HepG2 (cell line): ENCODE results near the gene TPGS1. TPM values are rescaled to one million over a fixed set of nuclear protein-coding genes. Genes with fewer than 3 reads are reported as not detected.

Experiments
- ARHGAP35 ChIP-seq: sonication (generic); formaldehyde crosslinking; IDR thresholded peaks from 2 replicates; pipeline ENCODE4 v1.9.0; 2022; ENCODE audit warnings: mild to moderate bottlenecking, inconsistent platforms, moderate library complexity, missing genetic modification reagents, borderline replicate concordance
- HES4 ChIP-seq: sonication (generic); formaldehyde crosslinking; IDR thresholded peaks from 2 replicates; pipeline ENCODE4 v1.9.0; 2021; ENCODE audit warnings: mild to moderate bottlenecking, missing genetic modification reagents, borderline replicate concordance
- HNRNPK ChIP-seq: fragments of 200-400 bp; formaldehyde crosslinking; IDR thresholded peaks from 2 replicates; pipeline ENCODE4 v1.6.1; 2018; ENCODE audit warnings: low read length, low read depth, moderate library complexity, mild to moderate bottlenecking; ENCODE audit not compliant: poor library complexity, severe bottlenecking
- NFE2L2 ChIP-seq: fragments of 150-350 bp; IDR thresholded peaks from 2 replicates; pipeline ENCODE4 v1.6.1; 2014; ENCODE audit warnings: low read length
- POLR2AphosphoS2 ChIP-seq: IDR thresholded peaks from 2 replicates; pipeline ENCODE4 v1.6.1; 2011; ENCODE audit warnings: low read depth, low read length, improper control_type of control experiment
- REL ChIP-seq: sonication (generic); formaldehyde crosslinking; conservative IDR thresholded peaks from 2 replicates; pipeline ENCODE4 v1.8.0; 2022; ENCODE audit warnings: mild to moderate bottlenecking, missing genetic modification reagents, moderate library complexity
- RXRB ChIP-seq: IDR thresholded peaks from 2 replicates; pipeline ENCODE4 v1.6.1; 2016; ENCODE audit warnings: borderline replicate concordance, missing genetic modification reagents, missing compliant biosample characterization
- SAP130 ChIP-seq: IDR thresholded peaks from 2 replicates; pipeline ENCODE4 v1.6.1; 2016; ENCODE audit warnings: low read depth
- SNAPC2 ChIP-seq: sonication (generic); formaldehyde crosslinking; IDR thresholded peaks from 2 replicates; pipeline ENCODE4 v1.8.1; 2022; ENCODE audit warnings: mild to moderate bottlenecking, missing genetic modification reagents
- STAT5B ChIP-seq: sonication (generic); formaldehyde crosslinking; IDR thresholded peaks from 2 replicates; pipeline ENCODE4 v1.4.0; 2020; ENCODE audit warnings: missing genetic modification reagents
- TEAD2 ChIP-seq: sonication (generic); formaldehyde crosslinking; IDR thresholded peaks from 2 replicates; pipeline ENCODE4 v1.9.0; 2021; ENCODE audit warnings: missing genetic modification reagents
- ZNF224 ChIP-seq: sonication (generic); formaldehyde crosslinking; IDR thresholded peaks from 2 replicates; pipeline ENCODE4 v1.5.0; 2020; ENCODE audit warnings: mild to moderate bottlenecking, missing genetic modification reagents
- ZNF230 ChIP-seq: sonication (generic); formaldehyde crosslinking; IDR thresholded peaks from 2 replicates; pipeline ENCODE4 v1.4.0; 2020; ENCODE audit warnings: mild to moderate bottlenecking, missing genetic modification reagents
- ZNF326 ChIP-seq: sonication (generic); formaldehyde crosslinking; IDR thresholded peaks from 2 replicates; pipeline ENCODE4 v1.4.0; 2020; ENCODE audit warnings: missing genetic modification reagents, borderline replicate concordance
- ZNF629 ChIP-seq: sonication (generic); formaldehyde crosslinking; conservative IDR thresholded peaks from 2 replicates; pipeline ENCODE4 v1.5.0; 2020; ENCODE audit warnings: missing genetic modification reagents
- ZNF674 ChIP-seq: sonication (generic); formaldehyde crosslinking; IDR thresholded peaks from 2 replicates; pipeline ENCODE4 v1.5.0; 2020; ENCODE audit warnings: low read depth, mild to moderate bottlenecking, missing genetic modification reagents
- ZNF737 ChIP-seq: sonication (generic); formaldehyde crosslinking; IDR thresholded peaks from 2 replicates; pipeline ENCODE4 v1.5.0; 2020; ENCODE audit warnings: missing genetic modification reagents, mild to moderate bottlenecking, borderline replicate concordance
- ZNF841 ChIP-seq: sonication (generic); formaldehyde crosslinking; IDR thresholded peaks from 2 replicates; pipeline ENCODE4 v1.8.1; 2023; ENCODE audit warnings: missing genetic modification reagents, borderline replicate concordance
- ZNF883 ChIP-seq: sonication (generic); formaldehyde crosslinking; IDR thresholded peaks from 2 replicates; pipeline ENCODE4 v1.5.1; 2020; ENCODE audit warnings: mild to moderate bottlenecking, missing genetic modification reagents; ENCODE audit errors: not compliant biosample characterization
- polyA plus RNA-seq, 8 experiments: library from polyadenylated mRNA; depleted of rRNA in 3 of 8; stranded (reverse) in 7 of 8; unstranded in 1 of 8; fragments of >200 nt; fragmentation: Illumina TruSeq in 4 of 8; extraction: Trizol in 4 of 8; gene quantifications; 2 replicates each; pipeline versions ENCODE4 v1.2.1 to v1.2.3, GENCODE V29; 2011 to 2016; ENCODE audit warnings: low read depth in 4 of 8, missing spikeins in 1 of 8, mixed read lengths in 1 of 8; ENCODE audit not compliant: insufficient read depth in 1 of 8
- total RNA-seq, 5 experiments: library from RNA; depleted of rRNA; stranded (reverse); fragments of >200 nt; fragmentation: Illumina TruSeq; extraction: Trizol; gene quantifications; 2 replicates each; pipeline ENCODE4 v1.2.3, GENCODE V29; 2016; ENCODE audit warnings: low read depth in 1 of 5
- TF ChIP-seq, protein P1 (sequence below): sonication (generic); formaldehyde crosslinking; IDR thresholded peaks from 2 replicates; pipeline ENCODE4 v1.5.0; 2020; ENCODE audit warnings: missing genetic modification reagents
- TF ChIP-seq, protein P2 (sequence below): IDR thresholded peaks from 2 replicates; pipeline ENCODE4 v1.6.1; 2016; ENCODE audit warnings: low read depth, borderline replicate concordance
- TF ChIP-seq, protein P3 (sequence below): sonication (generic); formaldehyde crosslinking; conservative IDR thresholded peaks from 2 replicates; pipeline ENCODE4 v1.4.0; 2020; ENCODE audit warnings: mild to moderate bottlenecking, missing genetic modification reagents, moderate library complexity
- TF ChIP-seq, protein P4 (sequence below): IDR thresholded peaks from 2 replicates; pipeline ENCODE4 v1.6.1; 2016

TPGS1 gene
- total and polyA plus RNA-seq, 2 of the 13 experiments (the other 11 are each of a cell fraction or from before 2014, with no cell fraction given): 1.1 to 6.2 TPM

DNA sequence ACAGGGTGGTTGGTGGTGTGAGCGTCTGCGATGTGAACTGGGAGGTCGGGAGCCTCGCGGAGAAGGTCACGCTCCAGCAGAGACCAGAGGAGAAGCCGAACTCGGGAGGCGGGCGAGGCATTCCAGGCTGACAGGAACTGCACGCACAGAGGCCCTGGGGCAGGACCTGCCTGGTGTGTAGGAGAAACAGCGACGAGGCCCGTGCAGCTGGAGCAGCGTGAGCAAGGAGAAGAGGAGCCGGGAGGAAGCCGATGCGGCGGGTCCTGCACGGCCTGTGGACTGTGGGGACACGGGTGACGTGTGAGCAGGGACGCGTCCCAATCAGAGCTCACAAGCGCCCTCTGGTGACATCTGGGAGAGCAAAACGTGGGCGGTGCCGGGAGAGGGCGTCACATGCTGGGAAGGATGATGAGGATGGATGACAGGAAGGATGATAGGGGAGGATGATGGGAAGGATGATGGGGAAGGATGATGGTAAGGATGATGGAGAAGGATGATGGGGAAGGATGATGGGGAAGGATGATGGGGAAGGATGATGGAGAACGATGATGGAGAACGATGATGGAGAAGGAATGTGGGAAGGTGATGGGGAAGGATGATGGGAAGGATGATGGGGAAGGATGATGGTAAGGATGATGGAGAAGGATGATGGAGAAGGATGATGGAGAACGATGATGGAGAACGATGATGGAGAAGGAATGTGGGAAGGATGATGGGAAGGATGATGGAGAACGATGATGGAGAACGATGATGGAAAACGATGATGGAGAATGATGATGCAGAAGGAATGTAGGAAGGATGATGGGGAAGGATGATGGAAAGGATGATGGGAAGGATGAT lies 27.1 kb upstream of the TPGS1 start (continued):
- TF ChIP-seq ZNF841 (CRISPR knock-in tag) (no peak), NFE2L2 (no peak), REL (no peak), ZNF326 (CRISPR knock-in tag) (no peak), ARHGAP35 (CRISPR knock-in tag) (no peak), ZNF737 (no peak), ZNF674 (no peak), SAP130 (CRISPR knock-in tag) (peak; percentile 37; the same call in 1 of the 2 replicates), RXRB (CRISPR knock-in tag) (0 out of 2 replicates have a peak, but pooled peaks have one; percentile 23), STAT5B (no peak), ZNF224 (CRISPR knock-in tag) (no peak), HNRNPK (peak; percentile 23), ZNF629 (CRISPR knock-in tag) (no peak), HES4 (CRISPR knock-in tag) (no peak), TEAD2 (no peak), SNAPC2 (CRISPR knock-in tag) (no peak), ZNF230 (CRISPR knock-in tag) (no peak), POLR2AphosphoS2 (no peak), ZNF883 (CRISPR knock-in tag) (no peak)
- TF ChIP-seq, protein P1, sequence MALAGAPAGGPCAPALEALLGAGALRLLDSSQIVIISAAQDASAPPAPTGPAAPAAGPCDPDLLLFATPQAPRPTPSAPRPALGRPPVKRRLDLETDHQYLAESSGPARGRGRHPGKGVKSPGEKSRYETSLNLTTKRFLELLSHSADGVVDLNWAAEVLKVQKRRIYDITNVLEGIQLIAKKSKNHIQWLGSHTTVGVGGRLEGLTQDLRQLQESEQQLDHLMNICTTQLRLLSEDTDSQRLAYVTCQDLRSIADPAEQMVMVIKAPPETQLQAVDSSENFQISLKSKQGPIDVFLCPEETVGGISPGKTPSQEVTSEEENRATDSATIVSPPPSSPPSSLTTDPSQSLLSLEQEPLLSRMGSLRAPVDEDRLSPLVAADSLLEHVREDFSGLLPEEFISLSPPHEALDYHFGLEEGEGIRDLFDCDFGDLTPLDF (CRISPR knock-in tag): no peak
- TF ChIP-seq, protein P2, sequence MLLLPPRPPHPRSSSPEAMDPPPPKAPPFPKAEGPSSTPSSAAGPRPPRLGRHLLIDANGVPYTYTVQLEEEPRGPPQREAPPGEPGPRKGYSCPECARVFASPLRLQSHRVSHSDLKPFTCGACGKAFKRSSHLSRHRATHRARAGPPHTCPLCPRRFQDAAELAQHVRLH (CRISPR knock-in tag): no peak
- TF ChIP-seq, protein P3, sequence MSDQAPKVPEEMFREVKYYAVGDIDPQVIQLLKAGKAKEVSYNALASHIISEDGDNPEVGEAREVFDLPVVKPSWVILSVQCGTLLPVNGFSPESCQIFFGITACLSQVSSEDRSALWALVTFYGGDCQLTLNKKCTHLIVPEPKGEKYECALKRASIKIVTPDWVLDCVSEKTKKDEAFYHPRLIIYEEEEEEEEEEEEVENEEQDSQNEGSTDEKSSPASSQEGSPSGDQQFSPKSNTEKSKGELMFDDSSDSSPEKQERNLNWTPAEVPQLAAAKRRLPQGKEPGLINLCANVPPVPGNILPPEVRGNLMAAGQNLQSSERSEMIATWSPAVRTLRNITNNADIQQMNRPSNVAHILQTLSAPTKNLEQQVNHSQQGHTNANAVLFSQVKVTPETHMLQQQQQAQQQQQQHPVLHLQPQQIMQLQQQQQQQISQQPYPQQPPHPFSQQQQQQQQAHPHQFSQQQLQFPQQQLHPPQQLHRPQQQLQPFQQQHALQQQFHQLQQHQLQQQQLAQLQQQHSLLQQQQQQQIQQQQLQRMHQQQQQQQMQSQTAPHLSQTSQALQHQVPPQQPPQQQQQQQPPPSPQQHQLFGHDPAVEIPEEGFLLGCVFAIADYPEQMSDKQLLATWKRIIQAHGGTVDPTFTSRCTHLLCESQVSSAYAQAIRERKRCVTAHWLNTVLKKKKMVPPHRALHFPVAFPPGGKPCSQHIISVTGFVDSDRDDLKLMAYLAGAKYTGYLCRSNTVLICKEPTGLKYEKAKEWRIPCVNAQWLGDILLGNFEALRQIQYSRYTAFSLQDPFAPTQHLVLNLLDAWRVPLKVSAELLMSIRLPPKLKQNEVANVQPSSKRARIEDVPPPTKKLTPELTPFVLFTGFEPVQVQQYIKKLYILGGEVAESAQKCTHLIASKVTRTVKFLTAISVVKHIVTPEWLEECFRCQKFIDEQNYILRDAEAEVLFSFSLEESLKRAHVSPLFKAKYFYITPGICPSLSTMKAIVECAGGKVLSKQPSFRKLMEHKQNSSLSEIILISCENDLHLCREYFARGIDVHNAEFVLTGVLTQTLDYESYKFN (CRISPR knock-in tag): no peak
- TF ChIP-seq, protein P4, sequence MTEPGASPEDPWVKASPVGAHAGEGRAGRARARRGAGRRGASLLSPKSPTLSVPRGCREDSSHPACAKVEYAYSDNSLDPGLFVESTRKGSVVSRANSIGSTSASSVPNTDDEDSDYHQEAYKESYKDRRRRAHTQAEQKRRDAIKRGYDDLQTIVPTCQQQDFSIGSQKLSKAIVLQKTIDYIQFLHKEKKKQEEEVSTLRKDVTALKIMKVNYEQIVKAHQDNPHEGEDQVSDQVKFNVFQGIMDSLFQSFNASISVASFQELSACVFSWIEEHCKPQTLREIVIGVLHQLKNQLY: no peak
